GM19023 (cell line): ENCODE measurements around the gene SLC8A1.

Source experiments
- ATAC-seq: cut with Tn5 transposase; IDR thresholded peaks from one replicate; pipeline ENCODE4 v1.9.1; 2021; ENCODE audit warnings: mild to moderate bottlenecking, moderate library complexity; ENCODE audit not compliant: unreplicated experiment

Gene SLC8A1

DNA sequence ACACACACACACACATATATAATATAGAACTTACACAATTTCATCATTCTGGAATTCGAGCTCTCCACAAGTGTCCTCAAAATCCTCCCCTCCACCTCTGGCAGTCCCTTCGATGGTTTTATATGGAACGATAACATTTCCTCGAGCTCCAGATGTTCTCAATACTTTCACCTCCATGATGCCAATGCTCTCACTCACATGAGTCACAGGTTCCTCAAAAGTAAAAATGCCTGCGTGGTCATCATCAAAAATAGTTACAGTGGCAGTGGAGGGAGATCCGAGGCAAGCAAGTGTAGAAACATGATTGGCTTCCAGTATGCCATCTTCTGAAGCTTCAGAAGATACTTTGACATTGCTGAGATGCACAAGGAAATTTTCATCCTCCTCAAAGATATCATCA lies 23.5 kb downstream of the SLC8A1 start:
- ATAC-seq, result no peak

DNA sequence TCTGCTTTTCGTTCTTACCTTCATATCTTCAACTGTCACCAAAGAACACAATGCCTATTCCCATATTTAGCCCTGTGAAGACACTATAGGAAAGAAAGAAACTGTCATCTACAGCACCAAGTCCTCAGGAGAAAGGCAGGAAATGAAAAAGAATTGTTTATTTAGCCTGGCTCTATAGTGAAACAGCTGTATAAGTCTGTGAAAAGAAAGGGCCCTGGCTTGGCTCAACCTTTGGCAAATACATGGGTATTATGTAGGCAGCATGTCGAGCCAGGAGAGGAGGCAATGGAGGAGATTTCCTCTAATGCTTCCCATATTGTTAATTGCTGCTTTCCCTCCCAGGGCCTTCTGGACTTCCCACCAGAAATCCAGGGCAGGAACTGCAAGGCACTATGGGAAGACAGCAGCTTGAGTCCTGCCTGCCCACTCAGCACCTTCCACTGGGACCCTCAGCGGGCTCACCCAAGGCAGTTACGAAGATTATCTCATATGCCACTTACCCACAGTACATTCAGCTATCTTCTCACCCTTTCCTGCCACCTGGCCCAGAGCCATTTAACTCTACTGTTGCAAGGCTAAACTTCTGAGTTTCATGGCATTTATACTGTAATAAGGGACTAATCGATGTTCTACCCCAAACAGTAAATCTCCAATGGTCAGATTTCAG lies 30.1 kb downstream of the SLC8A1 start:
- ATAC-seq, result no peak

DNA sequence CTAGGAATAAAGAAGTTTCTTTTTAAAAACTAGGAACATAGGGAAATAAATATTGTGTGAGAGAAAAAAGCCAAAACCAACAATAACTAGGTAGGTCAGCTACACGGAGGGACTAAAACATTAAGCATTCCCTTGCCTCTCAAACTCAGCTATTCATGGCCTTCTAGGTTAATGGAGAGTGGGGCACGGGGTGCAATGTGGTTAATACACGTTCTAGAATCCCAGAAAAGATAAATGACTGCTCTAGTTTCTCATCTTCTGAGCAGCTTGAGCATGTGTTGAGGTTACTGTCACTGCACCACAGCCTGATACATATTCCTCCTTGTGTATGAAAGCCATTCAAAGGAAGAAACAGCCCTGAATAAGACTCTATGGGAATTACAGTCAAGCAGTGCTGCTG lies 31.4 kb downstream of the SLC8A1 start:
- no peak for ATAC-seq

DNA sequence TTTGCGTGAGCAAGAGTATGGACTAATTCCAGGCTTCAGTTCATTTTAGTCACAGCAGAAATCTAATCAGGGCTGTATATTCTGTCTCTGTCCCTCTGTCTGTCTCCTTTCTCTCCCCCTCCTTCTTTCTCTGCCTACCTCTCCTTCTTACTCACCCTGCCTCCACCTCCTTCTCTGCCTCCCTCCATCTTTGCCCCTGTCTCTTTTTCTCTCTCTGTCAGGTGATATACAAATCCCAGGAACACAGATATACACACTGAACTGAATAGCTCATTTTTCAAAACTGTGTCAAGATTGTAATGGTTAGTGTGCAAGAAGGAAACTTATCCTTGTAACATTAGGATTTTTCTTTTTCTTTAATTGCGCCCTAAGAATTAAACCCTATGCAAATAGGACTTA lies 32.5 kb downstream of the SLC8A1 start:
- ATAC-seq, result no peak

DNA sequence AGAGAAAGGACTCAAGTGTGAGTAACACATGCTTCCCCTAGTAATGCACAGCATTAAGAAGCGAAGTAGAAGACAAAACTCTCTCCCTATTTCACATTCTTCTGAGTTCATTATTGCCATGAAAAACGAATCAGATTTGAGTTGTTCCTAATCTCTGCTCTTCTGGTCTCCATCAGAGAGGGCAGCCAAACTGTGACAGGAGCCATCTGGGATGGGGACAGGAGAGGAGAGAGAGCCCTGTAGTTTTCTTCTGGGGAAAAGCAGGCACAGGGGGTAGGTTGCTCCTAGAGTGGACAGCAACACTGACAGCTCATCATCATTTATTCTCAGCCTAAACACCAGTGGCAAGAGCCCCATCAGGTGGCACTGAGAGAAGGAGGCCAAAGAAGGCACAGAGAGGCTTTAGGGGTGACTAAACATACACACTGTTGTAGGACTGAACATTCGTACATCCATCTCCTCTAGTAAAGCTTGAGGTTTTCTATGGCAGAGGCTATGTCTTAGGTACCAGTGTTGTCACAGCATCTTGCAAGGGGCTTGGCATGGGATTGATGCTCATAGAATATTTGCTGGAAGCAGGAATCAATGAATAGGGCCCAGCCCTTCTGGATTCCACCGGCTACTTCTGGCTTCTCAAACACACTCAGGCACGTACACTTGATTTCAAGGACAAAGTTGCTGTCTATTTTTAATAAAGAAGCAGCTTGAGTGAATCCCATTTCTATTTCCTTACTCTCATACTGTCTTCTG lies 33.1 kb downstream of the SLC8A1 start:
- ATAC-seq, result no peak

DNA sequence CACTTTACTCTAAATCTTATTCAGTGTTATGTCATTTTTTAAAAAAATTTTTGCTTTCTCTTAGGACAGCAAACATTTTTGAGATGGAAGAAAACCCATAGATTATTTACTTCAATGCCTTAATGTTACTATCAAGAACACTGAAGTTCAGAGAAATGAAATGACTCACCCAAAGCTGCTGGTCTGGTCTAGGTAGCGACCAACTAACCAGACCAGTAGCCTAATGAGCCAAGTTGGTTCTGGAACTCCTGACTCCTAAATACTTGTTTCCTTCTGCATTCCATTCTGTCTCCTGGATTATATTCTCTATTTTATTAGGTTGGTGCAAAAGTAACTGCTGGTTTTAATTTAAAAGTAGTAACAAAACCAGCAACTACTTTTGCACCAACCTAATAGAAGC lies 35.4 kb downstream of the SLC8A1 start:
- ATAC-seq, result no peak

DNA sequence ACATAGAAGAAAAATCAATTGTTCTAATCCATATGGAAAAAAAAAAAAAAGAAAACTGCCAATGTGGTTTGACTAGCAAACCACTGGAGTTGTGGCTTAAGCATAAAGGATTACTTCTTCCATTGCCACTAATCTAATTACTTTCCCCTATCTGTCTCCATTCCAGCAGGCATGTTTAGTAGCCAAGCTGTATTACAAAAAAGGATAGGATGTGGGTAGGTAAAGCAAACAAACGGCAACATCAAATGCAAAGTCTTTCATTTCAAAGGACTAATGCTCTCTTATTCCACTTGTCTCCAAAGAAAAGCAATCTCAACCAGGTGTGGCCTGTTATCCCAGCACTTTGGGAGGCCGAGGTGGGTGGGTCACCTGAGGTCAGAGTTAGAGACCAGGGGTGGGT lies 36.5 kb downstream of the SLC8A1 start:
- ATAC-seq, result no peak

DNA sequence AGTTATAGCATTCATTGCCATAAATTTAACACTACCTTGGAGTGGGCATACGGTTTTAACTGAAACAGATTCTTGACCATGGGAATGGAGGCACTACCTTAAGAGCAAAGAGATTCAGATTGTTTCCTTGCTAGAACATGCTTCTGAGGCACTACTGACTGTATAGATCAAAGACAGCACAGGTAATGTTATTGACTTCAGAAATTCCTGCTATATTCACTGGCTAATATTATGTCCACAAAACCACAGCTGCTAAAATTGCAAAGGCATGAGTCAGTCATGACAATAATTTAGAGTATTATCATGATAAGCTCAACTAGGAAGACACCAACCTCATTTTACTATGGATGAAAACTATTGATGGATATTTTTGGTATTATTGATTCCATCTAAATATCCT lies 39.4 kb downstream of the SLC8A1 start:
- ATAC-seq, result no peak

DNA sequence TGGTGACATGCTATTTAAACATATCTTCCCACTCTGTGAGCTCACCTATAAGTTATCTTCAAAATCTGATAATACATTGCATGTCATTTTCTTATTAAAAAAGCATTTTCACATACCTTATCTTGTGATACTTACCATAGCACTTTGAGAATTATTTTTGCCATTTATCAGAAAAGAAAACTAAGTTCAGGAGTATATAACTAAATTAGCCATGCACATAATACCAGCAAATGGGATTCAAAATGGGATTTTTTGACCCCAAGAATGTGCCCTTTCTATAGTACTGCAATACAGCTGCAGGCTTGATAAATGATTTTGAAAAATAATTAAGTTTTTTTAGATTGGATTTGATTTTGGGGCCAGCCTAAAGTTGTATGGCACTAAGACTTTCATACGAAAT lies 41.2 kb downstream of the SLC8A1 start:
- ATAC-seq, result no peak

DNA sequence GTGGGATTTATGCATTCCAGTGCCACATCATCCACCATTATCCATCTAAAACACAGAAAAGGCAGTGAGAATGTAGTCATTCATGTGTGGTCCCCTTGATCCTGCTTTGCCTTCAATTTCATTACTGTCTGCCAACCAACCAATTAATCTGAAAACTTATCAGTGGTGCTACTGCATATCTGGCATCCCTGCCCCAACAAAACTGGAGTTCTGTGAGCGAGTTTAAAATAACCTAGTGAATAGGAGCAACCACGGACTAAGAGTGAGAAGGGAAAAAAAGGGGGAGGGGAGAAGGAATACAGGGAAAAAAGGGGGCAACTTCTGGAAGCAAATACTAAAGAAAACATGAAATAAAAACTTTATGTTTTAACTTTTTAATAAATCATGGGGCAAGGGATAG lies 42.2 kb downstream of the SLC8A1 start:
- no peak for ATAC-seq

DNA sequence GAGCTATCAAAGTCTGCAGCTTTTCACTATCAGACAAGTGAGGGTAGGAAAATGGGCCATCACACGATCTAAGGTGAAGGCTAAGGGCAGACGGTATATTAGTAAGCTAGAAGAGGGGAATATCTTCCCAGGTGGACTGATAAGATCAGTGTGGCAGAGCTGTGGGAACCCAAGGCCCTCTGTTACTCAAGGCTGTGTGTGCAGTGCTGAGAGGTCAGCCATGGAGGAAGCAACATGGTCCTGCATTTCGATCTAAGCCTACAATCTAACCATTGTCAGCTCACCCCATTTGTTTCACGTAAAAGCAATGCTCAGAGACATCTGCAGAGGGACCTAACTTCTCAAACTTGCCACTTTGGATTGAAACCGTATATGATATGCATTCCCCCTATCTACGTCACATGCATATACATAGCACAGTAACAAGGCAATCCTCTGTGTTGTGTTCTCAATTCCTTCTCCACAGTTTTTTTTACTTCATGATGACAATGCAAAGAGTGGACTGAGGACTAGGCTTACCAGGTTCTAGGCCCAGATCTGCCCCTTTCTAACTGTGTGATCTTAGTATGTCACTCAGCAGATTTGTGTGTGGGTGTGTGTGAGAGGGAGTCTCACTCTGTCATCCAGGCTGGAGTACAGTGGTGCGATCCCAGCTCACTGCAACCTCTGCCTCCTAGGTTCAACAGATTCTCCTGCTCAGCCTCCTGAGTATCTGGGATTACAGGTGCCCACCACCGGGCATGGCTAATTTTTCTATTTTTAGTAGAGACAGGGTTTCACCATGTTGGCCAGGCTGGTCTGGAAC lies 45.2 kb downstream of the SLC8A1 start:
- ATAC-seq, result no peak

DNA sequence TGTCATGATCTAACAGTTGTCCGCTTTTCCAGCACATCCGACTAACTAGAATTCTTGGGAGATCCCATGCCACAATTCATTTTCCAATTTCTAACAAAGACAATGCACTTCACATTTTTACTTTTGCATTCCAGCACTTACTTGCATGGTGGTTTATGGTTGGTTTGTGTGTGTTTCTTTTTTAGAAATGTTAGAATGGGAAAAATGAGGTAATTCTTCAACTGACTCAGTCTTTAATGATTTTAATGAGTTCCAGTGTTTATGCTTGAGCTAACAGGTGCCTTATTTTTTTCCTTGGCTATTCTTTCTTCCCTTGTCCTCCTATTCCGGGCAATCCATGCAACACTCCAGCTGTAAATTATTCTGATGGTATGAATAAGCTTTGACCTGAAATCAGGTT lies 46.4 kb downstream of the SLC8A1 start:
- no peak for ATAC-seq

DNA sequence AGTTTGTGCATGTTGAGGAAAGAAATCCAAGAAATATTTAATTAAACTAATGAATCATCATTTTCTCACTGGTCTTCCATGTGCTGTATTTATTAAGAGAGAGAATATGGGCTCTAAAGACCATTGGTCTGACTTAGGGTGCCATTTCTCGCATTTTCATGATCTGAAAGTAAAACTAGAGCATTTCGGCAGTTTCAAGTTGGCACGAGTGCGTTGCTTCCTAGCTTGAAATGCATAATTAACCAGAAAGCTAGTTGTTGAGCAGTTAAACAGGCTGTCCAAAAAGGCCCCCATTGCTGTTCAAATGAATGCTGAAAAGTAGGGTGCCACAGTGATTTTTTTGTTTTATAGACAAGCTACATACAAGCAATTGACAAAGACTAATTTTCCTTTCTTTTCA lies 47.4 kb downstream of the SLC8A1 start:
- no peak for ATAC-seq

DNA sequence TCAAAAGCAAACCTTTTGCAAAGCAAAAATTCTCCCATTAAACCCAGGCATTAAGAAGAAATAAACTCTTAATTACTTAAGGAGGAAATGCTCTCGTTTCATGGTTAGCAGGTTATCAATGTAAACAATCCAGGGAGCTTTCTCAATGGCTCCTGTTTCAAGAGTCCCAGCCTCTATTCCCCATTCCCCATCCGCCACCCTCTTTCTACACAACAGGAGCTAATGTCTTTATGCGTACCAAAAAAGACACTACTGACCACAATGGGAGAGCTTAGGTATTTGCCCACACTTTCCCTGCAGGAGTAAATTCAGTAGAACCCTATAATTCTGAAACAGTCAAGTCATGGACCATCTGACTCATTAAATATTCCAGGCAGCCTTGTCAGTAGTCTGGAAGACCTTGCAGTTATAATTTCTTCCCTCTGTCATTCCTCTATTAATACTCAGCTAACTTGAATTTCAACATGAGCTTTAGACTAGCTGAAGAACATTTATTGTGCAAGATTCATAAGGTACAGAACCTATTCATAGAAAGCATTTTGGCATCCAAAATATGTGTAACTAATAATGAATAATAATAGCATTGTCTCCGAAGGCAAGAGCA lies 48.6 kb downstream of the SLC8A1 start:
- ATAC-seq, result no peak

DNA sequence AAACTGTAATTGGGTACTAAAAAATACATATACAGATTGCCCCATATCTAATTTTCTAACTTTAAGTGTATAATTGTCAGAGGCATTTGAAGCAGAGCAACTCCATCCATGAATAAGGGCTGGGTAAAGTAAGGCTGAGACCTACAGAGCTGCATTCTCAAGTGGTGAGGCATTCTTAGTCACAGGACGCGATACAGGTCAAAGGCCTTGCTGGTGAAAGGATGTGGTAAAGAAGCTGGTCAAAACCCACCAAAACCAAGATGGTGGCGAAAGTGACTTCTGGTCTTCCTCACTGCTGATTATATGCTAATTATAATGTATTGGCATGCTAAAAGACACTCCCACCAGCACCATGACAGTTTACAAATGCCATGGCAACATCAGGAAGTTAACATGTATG lies 50.0 kb downstream of the SLC8A1 start:
- no peak for ATAC-seq

DNA sequence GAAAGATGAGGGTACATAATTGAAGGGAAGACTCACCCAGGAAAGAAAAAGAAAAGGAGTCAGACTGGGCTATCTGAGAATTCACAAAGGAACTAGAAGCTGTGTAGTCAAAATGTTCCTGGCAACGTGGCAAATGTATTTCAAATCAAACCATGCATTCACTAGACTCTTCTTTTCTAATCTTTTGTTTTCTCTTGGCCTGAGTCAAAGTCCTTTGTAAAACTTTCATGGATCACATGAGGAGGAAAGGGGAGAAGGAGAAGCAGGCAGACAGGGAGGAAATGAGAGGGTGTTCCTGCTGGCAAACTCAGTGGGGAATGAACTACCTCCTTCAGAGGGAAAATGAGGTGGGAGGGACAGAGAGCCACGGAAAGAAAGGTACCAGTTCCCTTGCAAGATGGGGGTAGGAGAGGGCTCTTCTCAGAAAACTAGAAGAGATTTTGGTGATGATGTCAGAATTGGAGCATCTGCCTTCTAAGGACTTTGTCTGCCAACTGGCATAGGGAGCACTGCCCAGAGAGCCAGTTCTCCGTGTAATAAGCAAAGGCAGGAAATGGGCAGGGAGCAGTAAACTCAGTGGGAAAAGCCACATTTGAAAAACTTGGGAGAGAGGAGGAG lies 51.4 kb downstream of the SLC8A1 start:
- no peak for ATAC-seq

DNA sequence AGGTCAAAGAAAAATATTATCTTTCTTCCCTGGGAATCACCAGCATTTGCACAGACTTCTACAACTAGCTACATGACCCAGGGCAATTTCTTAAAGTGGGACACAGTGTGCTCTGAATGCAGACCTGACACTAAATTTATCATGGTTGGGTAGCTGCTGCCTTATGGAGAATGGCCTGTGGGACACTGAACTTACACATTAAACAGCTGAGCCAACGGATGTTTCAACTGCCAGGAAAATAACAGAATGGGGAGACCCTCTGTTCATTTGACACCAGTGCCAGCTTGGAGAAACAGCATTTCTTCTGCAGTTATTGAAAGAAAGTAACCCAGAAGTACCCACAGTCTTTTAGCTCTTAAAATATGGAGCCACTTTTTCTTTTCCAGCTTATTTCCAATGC lies 54.1 kb downstream of the SLC8A1 start:
- no peak for ATAC-seq

DNA sequence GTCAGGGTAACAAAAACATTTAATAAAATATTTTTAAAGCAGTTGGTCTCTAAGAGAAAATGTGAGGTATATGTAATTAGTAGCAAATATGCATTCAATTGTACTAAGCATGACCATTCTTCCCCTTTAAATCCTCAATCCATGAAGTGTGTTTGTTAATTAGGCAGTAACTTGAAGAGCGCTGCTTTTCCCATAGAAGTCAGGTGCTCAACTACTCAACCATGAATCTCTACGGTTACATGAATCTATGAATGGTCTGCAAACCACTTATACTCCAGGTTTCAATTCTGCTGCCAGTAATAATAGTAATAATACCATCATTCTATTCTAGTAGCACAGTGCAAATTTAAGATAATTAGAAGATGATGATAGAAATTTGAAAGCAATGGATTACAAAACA lies 55.8 kb downstream of the SLC8A1 start:
- no peak for ATAC-seq

DNA sequence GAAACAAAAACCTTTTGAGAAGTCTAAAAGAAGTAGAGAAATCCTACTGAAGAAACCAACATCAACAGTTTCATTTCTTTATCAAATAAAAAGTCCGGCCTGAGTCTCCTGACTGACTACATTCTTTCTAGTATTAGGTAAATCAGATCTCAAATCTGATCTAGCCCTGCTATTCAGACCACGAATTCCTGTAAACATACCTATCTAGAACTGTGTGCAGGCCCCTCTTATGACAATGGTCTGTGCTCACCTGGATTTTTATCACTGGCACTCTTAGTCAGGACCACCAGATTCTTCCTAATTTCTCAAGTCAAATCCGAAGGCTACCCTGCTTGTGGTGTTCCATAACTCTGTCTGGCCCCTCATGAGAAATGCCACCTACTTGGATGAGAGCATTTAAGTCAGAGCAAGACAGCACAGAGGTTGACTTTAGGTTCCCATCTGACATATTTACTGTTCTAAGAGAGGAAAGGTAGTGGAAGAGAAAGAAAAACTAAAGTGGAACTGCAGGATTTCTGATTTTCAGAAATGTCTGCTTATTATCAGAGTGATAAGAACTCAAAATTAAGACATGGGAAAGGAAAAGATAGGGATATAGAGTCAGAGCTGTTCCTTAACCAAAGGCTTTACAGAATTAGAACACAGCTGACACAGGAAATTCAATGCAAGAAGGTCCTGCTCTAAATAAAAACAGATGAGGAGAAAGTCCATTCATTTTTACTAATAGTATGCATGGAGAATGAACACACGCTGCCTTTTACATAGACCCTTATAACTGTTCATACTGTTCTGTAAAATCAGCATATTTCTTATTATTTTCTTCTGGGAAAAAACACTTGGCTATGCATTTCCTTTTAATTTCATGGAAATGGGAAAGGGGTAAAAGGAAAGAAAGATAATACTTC lies 56.5 kb downstream of the SLC8A1 start:
- ATAC-seq, result no peak

DNA sequence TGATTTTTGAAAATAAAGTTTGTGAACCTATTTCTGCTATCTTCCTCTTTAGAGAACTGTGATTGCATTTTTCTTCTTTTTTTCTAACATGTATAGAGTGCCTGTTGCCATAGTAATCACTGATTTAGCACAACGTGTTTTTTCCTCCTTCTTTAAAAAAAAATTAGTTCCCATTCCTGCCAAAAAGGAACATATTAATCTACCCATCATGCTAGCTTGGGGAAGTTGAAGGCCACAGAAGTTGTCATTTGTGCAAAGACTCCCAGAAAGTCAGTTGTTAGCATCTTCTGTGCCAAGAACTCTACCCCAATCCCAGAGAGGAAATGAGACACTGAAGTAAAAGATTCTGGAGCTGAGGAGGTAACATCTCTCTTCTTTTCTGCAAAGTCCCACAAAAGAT lies 57.3 kb downstream of the SLC8A1 start:
- no peak for ATAC-seq
